ENCODE data around the gene MOCS2.

MOCS2 gene

DNA sequence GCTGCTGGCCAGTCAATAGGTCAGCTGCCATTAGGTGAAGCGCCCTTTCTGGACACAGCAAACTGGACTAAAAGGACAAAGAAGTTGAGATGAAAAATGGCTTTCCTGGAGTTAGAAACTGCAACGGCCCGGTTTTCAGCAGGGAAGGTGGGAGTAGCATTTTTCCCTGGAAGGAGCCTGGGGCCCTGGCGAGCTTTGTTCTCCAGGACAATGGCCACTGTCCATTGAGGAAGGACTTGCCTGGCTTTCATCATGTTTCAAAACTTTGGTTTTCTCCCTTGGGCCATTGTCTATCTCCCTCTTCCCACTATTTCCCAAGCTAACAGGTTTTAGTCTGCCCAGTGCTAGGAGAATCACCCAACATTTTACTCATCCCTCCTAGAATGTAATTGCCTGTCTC, 56.2 kb downstream of the MOCS2 start:
- no peaks in the 10 kb centered on the region for H3K27me3 Mint-ChIP-seq
- ATAC-seq (replicated peaks) (no peak), DNase-seq (no peak)
- H3K4me3 Mint-ChIP-seq: no peak overlapping the region
- H3K9me3 Mint-ChIP-seq: no peaks in the 10 kb centered on the region
- H3K36me3 Mint-ChIP-seq: no peaks in the 10 kb centered on the region
- H3K4me1 Mint-ChIP-seq: no peaks in the 10 kb centered on the region
- no peak overlapping the region for H3K27ac Mint-ChIP-seq

DNA sequence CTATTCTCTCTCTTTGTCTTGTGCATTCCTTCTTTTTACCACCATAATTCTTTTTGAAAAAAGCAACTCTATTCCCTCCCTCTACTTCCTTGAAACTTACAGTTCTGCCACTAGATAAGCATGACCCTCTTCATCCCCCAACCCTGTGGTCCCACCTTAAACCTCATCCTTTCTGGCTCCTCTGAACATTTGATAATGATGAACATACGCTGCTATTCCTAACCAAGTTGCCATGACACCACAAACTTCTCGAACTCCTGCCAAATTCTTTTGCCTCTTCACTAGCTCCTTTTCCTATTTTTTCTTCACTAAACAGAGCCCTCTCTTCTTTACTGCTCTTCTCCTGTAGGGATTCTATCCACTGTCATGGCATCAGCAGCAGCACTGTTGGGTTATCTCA, 57.1 kb downstream of the MOCS2 start:
- Mint-ChIP-seq H3K4me1 (no peaks in the 10 kb centered on the region), H3K4me3 (no peak overlapping the region), H3K27me3 (no peaks in the 10 kb centered on the region), H3K9me3 (no peaks in the 10 kb centered on the region), H3K27ac (no peak overlapping the region), H3K36me3 (no peaks in the 10 kb centered on the region)
- DNase-seq (no peak), ATAC-seq (replicated peaks) (no peak)

DNA sequence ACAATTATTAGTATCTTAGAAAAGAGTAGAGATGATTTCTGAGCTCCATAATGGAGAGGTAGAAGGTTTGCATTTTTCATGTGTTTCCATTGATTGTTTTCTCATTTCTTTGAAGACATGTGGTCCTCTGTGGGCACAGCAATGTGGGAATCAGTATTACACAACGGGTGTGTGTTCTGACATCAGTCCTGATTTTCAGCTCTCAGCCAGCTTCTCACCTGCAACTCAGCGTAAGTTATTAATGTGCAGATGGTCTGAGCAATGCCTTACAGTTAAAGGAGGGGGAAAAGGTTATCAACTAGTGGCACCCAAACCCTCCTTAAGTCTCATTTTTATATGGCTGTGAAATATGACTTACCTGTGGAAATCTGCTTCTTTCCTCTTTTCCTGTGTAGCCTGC, 61.3 kb downstream of the MOCS2 start:
- Mint-ChIP-seq H3K27me3 (no peaks in the 10 kb centered on the region), H3K9me3 (no peaks in the 10 kb centered on the region), H3K4me3 (no peak overlapping the region), H3K4me1 (no peaks in the 10 kb centered on the region), H3K36me3 (no peaks in the 10 kb centered on the region), H3K27ac (no peak overlapping the region)
- DNase-seq (no peak), ATAC-seq (replicated peaks) (no peak)

All from stimulated activated naive B cell treated with anti-CD40 and anti-IgM and Interleukin-4, amounts not matched to agents 10 μg/mL and 1 μg/mL and 100 μg/mL, for 72 hours (primary cell).